ENCODE data around the gene TRAPPC6A. TPM values are rescaled to one million over a fixed set of nuclear protein-coding genes. Genes with fewer than 3 reads are reported as not detected.
A peak's percentile ranks its signal among the peaks of the same experiment; 100 is the strongest.

Gene TRAPPC6A
- total and polyA plus RNA-seq, 2 of the 13 experiments (the other 11 are each of a cell fraction or from before 2014, with no cell fraction given) = 6.5 to 21.0 TPM

GRCh38 chr19:45153339-45154063, 24.5 kb downstream of the TRAPPC6A start (continued):
- peak; percentile 54 for TF ChIP-seq ZNF687 (CRISPR knock-in tag; IDR thresholded peaks at IDR 0.05)
- no peak for TF ChIP-seq TARDBP (CRISPR knock-in tag; IDR thresholded peaks at IDR 0.05)
- no peak for TF ChIP-seq ARID2 (CRISPR knock-in tag; IDR thresholded peaks at IDR 0.05; ENCODE audit: borderline replicate concordance)
- peak; percentile 62 for TF ChIP-seq PTBP1 (IDR thresholded peaks at IDR 0.05; ENCODE audit: low read depth, low read length, poor library complexity, severe bottlenecking)
- no peak for TF ChIP-seq SMAD9 (CRISPR knock-in tag; IDR thresholded peaks at IDR 0.05)
- TF ChIP-seq KAT2B (IDR thresholded peaks at IDR 0.05; ENCODE audit: borderline replicate concordance, low read depth, low read length) = no peak
- no peak for TF ChIP-seq ZNF562 (CRISPR knock-in tag; IDR thresholded peaks at IDR 0.05; ENCODE audit: borderline replicate concordance)
- no peak for TF ChIP-seq ZNF737 (CRISPR knock-in tag; IDR thresholded peaks at IDR 0.05; ENCODE audit: borderline replicate concordance)
- no peak for TF ChIP-seq TCF12 (IDR thresholded peaks at IDR 0.05)
- no peak for TF ChIP-seq TCF12 (CRISPR knock-in tag; IDR thresholded peaks at IDR 0.05)
- no peak for TF ChIP-seq MLLT10 (CRISPR knock-in tag; IDR thresholded peaks at IDR 0.05)
- 0 out of 2 replicates have a peak, but pooled peaks have one; percentile 41 for TF ChIP-seq ZC3H13 (CRISPR knock-in tag; IDR thresholded peaks at IDR 0.05)
- TF ChIP-seq, protein P1, sequence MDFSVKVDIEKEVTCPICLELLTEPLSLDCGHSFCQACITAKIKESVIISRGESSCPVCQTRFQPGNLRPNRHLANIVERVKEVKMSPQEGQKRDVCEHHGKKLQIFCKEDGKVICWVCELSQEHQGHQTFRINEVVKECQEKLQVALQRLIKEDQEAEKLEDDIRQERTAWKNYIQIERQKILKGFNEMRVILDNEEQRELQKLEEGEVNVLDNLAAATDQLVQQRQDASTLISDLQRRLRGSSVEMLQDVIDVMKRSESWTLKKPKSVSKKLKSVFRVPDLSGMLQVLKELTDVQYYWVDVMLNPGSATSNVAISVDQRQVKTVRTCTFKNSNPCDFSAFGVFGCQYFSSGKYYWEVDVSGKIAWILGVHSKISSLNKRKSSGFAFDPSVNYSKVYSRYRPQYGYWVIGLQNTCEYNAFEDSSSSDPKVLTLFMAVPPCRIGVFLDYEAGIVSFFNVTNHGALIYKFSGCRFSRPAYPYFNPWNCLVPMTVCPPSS (IDR thresholded peaks at IDR 0.05) = no peak
- no peak for TF ChIP-seq NONO (IDR thresholded peaks at IDR 0.05)
- TF ChIP-seq NONO (CRISPR knock-in tag; conservative IDR thresholded peaks at IDR 0.05) = 0 out of 2 replicates have a peak, but pooled peaks have one; percentile 2
- TF ChIP-seq SKI (IDR thresholded peaks at IDR 0.05; ENCODE audit: partially characterized antibody) = no peak
- TF ChIP-seq MEIS2 (CRISPR knock-in tag; IDR thresholded peaks at IDR 0.05) = no peak
- peak; percentile 45; the same call in 1 of the 2 replicates for TF ChIP-seq MTA1 (CRISPR knock-in tag; IDR thresholded peaks at IDR 0.05; ENCODE audit: borderline replicate concordance)
- 0 out of 2 replicates have a peak, but pooled peaks have one; percentile 40 for TF ChIP-seq ZBTB2 (CRISPR knock-in tag; IDR thresholded peaks at IDR 0.05; ENCODE audit: low read depth)
- TF ChIP-seq THAP11 (CRISPR knock-in tag; IDR thresholded peaks at IDR 0.05) = no peak
- no peak for TF ChIP-seq ZNF800 (CRISPR knock-in tag; IDR thresholded peaks at IDR 0.05)

All from HepG2 (cell line).